GM19240 (cell line): ENCODE measurements around the gene TIMM10.
A peak's percentile ranks its signal among the peaks of the same experiment; 100 is the strongest.

Source experiments
- DNase-seq: peaks from one replicate; pipeline ENCODE4 v3.0.0; 2011; ENCODE audit warnings: low spot score; ENCODE audit not compliant: insufficient read length

The TIMM10 gene

DNA sequence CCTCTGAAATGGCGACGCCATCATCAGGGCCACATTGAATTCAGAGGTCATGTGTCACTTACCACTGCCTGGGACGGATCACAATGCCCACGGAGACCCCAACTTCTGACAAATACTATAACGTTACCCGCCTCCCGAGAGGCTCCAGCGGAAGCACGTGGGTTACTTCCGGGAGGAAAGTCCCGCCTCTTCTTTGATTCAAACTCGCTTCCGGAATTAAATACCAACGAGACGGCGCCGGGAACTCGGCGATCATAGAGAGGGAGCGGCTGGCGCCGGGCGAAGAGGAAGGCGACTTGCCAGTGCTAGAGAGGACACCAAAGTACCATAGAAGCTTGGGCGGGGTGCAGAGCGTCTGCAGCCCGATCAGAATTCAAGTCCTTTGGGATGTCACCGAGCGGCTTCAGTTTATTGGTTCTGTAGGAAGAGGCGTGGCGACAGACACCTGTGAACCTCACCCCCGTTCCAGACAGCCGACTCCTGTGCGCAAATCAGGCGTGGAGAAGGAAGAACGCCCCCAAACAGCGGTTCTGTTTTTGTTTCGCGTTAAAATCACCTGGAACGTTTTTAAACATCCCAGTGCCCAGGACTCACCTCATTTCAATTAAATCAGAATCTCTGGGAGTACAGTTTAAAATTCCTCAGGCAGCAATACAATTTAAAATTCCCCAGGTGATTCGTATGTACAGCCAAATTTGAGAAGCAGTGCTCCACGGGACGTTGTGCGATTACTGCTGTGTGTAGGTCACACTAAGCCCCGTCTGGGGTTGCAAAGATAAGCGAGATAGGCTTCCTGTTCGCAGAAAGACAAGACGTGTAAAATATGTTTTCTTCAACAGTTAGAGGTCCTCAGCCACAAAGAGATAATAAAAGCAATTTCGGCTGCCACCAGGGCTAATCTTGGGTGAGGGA, at the start of gene TIMM10:
TSS of gene TIMM10 (minus strand) at position 159 of the 912 bp plus-strand sequence. CDS start 565 bp downstream, outside the sequence.
- DNase-seq, result peak; percentile 96

- DNase-seq, result no peak
These were observed 43.5 kb upstream of the TIMM10 start for GRCh38 chr11:57574061-57574460.

DNA sequence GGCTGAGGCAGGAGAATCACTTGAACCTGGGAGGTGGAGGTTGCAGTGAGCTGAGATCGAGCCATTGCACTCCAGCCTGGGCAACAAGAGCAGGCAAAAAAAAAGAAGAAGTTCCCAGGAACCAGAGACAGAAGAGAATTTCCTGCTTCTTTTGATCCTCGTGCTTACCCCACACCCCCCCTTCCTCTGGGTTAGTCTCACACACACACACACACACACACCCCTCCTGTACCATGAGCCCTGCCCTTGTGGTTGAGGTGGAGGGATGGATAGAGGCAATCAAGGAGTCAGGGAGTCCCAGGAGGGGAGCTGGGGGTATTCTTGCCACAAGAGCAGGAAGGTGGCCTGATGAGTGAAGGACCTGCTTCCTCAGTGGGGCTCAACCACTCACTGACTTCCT, 41.1 kb upstream of the TIMM10 start:
- no peak for DNase-seq

GRCh38 chr11:57568330-57568766, 37.8 kb upstream of the TIMM10 start:
- no peak for DNase-seq

DNA sequence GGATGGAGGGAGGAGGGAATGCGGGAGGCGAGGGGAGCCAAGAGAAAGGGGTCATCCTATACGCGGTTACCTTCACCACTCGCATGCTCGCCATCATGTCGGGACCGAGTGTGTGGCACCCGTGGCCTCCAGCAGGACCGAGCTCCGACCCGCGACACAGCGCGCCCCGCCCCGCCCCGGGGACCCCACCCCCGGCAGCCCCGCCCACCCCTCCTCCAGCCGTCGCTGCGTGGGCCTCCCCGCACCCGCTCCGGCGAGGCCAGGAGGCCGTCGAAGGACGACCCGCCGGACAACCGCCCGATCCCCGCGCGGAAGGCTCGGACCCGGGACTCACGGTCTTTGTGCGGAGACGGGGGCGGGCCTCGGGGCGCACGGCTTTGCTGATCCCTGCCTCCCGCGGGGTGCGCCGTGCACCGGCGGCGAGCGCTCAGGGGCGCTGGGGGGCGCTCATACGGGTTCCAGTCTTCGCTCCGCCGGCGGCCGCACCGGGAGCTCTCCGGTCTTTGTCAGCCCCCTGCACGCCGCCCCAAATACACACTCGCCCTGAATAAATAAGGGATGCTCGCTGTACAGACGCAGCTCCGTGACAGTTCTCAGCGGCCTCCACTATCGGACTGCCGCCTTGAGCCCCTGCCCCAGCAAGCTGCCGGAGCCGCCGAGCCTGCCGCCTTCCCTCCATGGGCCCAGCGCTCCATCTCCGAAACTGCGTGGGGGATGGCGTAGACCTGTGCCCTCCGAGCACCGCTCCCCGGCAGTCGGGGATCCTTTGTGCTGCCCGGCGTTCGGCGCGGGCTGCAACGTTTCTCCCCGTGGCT, 37.2 kb upstream of the TIMM10 start, which contains the start of gene UBE2L6:
TSS of gene UBE2L6 (minus strand) at position 158 of the 815 bp plus-strand sequence. CDS start at position 97, 61 bp downstream.
- peak; percentile 64 for DNase-seq

DNA sequence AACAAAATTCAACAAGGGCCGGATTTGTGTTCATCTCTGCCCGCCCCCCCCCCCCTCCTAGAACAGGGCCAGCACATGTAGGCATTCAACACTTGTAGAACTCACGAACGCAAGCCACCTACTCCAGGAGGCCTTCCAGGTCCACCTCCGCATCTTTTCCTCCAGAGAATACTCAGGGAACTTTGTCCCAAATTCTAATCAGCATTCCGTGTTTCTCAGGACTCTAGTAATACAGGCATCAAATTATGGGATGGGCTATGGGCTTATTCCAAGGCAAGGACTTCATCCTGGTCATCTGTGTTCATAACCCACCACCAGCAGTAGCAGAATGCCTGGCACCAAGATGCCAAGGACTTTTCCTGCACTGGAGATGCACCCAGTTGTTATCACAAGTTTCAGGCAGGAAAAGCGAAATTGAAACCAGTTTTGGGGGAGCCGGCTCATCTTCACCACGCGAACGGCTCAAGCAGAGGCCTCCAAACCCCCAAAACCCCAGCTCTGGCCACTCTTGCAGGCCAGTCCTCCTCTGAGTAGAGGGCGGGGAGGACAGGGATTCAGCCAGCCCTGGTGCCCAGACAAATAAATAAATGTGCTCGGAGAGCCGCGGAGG, 36.5 kb upstream of the TIMM10 start:
- DNase-seq, result no peak

GRCh38 chr11:57566005-57566904, 35.7 kb upstream of the TIMM10 start:
- peak; percentile 55 for DNase-seq

DNA sequence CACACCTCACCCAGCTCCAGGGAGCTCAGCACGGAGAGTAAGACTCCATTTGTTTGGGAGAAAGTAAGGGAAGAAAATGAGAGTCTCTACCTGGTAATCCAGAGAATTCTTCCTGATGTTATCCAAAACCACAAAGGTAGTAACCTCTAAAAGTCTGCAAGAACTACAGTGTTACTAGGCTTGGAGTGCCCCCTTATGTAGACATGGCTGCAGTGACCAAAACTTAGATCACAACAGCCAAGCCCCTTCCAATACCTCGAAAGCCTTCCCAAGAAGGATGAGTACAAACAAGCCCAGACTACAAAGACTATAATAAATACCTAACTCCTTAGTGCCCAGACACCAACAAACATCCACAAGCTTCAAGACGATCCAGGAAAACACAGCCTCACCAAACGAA, 32.0 kb upstream of the TIMM10 start:
- DNase-seq, result no peak

DNA sequence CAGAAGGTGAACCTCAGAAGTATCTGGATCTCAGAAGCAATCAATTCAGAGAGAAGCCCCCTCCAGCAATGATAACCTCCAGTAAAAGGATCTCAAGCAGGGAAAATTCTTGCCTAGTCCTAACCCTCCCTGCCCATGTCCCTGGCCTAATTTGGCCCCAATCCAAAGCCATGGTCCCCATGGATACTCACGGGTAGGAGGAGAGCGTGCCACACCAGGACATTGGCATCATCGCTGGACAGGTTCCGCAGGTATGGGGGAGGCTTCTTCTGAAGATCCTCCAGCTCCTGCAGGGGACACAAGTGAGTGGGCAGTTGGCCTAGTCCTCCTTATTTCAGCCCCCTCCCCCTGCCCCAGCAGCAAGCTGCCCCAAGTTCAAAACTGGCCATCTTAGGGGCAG, 29.6 kb upstream of the TIMM10 start:
- no peak for DNase-seq

DNA sequence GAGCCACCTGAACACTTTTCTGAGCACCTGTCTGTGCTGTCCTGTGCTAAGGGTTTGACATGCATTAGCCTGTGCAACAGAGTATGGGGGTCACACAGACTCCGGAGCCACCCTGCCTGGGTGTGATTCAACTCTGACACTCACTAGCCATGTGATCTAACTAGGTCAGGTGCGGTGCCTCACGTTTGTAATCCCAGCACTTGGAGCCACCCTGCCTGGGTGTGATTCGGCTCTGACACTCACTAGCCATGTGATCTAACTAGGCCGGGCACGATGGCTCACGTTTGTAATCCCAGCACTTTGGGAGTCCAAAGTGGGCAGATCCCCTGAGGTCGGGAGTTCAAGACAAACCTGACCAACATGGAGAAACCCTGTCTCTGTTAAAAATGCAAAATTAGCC, 25.5 kb upstream of the TIMM10 start:
- no peak for DNase-seq

GRCh38 chr11:57555393-57555792, 24.8 kb upstream of the TIMM10 start:
- DNase-seq, result no peak

DNA sequence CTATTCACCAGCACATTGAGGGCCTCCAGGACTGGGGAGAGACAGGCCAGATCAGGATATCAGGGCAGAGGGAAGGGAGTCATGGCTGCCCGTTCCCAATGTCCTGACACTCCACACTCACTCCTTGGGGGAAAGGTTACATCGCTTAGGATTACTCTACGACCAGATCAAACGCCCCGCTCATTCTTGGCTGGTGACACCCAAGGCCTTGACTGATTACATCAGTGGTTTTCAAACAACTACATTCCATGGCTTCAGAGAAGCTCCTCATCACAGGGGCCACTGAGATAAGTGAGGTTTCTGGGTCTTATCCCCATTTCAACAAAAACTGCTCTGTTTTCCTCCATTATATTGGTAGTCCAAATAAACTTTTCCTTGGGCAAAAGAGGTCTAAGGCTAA, 21.9 kb upstream of the TIMM10 start:
- DNase-seq, result no peak

GRCh38 chr11:57551941-57552340, 21.4 kb upstream of the TIMM10 start:
- DNase-seq, result no peak

DNA sequence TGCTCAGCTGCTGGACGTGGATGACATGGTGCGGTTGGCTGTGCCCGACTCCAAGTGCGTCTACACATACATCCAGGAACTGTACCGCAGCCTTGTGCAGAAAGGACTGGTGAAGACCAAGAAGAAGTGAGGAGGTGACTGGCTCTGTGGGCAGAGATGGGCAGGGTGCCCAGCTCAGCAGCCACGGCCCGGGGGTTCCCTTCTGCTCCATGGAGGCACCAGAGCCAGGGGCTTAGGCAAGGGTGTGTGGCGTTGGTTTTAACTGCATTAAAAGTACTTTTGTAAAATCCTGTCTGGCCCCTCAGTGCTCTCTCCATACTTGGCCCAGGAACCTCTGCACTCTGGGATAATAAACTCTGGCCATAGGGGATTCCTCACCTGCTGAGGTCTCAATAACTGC, 19.4 kb upstream of the TIMM10 start:
- no peak for DNase-seq

GRCh38 chr11:57547854-57548377, 17.4 kb upstream of the TIMM10 start:
- peak; percentile 55 for DNase-seq

GRCh38 chr11:57546869-57547475, 16.4 kb upstream of the TIMM10 start:
- no peak for DNase-seq

GRCh38 chr11:57546451-57546850, 15.9 kb upstream of the TIMM10 start:
- DNase-seq, result no peak

DNA sequence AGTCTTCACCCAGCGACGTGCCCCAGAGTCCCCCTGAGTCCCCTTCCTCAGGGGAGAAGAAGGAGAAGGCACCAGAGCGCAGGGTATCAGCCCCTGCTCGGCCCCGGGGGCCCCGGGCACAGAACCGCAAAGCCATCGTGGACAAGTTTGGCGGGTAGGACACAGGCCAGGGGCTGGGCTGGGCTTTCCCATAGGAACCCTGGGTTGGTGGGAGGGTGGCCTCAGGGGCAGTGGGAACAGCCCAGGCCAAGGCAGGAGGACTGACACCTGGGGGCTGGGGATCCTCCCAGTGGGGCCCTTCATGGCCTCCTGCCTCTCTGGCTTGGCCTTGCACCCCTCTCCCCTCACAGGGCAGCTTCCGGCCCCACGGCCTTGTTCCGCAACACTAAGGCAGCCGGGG, 15.3 kb upstream of the TIMM10 start:
- no peak for DNase-seq

DNA sequence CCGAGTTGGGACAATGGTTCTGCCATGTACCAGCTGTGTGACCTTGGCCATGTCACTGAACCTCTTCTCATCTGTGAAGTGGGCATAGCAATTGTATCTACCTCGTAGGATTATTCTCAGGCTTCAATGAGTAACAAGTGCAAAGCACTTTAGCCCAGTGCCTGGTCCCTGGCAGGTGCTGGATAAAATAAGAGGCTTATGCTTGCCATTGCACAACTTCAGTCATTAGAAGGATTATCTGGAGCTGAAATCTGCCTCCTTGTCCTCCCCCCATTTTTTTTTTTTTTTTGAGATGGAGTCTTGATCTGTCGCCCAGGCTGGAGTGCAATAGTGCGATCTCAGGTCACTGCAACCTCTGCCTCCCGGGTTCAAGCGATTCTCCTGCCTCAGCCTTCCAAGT, 14.0 kb upstream of the TIMM10 start:
- DNase-seq, result no peak

GRCh38 chr11:57543593-57543992, 13.0 kb upstream of the TIMM10 start:
- DNase-seq, result no peak
